HG02678 (cell line): Measurements from ENCODE around the gene ORC4.
"Not testable (repeated sequence)": the region's sequence is repeated elsewhere in the genome, so short reads cannot be mapped to it uniquely, and the experiment has no call there.

Experiments used
- ATAC-seq: cut with Tn5 transposase; IDR thresholded peaks from one replicate; pipeline ENCODE4 v1.9.1; 2021; ENCODE audit warnings: mild to moderate bottlenecking, moderate library complexity; ENCODE audit not compliant: unreplicated experiment

Gene ORC4

GRCh38 chr2:148021059-148021861 is 723 bp upstream of the ORC4 start, which contains the start of gene MBD5:
TSS of gene MBD5 (plus strand) at chr2:148021091.
- ATAC-seq = peak; percentile 39

- no peak for ATAC-seq
These were observed 5.9 kb downstream of the ORC4 start for GRCh38 chr2:148014616-148015015.

GRCh38 chr2:148013876-148014275 is 6.7 kb downstream of the ORC4 start:
- no peak for ATAC-seq

- ATAC-seq = not testable (repeated sequence)
These were observed 12.1 kb downstream of the ORC4 start for GRCh38 chr2:148008411-148008810.

GRCh38 chr2:148007219-148007900 is 13.2 kb downstream of the ORC4 start:
- no peak for ATAC-seq

- ATAC-seq = no peak
These were observed 14.1 kb downstream of the ORC4 start for GRCh38 chr2:148006249-148007007.

GRCh38 chr2:148002420-148002819 is 18.1 kb downstream of the ORC4 start:
- ATAC-seq = not testable (repeated sequence)

GRCh38 chr2:148000095-148000494 is 20.4 kb downstream of the ORC4 start:
- ATAC-seq = no peak

GRCh38 chr2:147999126-147999525 is 21.4 kb downstream of the ORC4 start:
- ATAC-seq = no peak

GRCh38 chr2:147998203-147998602 is 22.3 kb downstream of the ORC4 start:
- ATAC-seq = no peak

- ATAC-seq = no peak
These were observed 23.7 kb downstream of the ORC4 start for GRCh38 chr2:147996828-147997227.

GRCh38 chr2:147994965-147995364 is 25.6 kb downstream of the ORC4 start:
- ATAC-seq = not testable (repeated sequence)

GRCh38 chr2:147989809-147990403 is 30.6 kb downstream of the ORC4 start:
- ATAC-seq = peak; percentile 86

GRCh38 chr2:147989102-147989501 is 31.4 kb downstream of the ORC4 start:
- ATAC-seq = no peak

- ATAC-seq = no peak
These were observed 39.5 kb downstream of the ORC4 start for GRCh38 chr2:147980940-147981528.

GRCh38 chr2:147977679-147978078 is 42.9 kb downstream of the ORC4 start:
- ATAC-seq = no peak

- ATAC-seq = no peak
These were observed 44.4 kb downstream of the ORC4 start for GRCh38 chr2:147976102-147976501.

- no peak for ATAC-seq
These were observed 52.0 kb downstream of the ORC4 start for GRCh38 chr2:147968571-147968970.

- ATAC-seq = no peak
These were observed 68.4 kb downstream of the ORC4 start for GRCh38 chr2:147952118-147952517.

- no peak for ATAC-seq
These were observed 74.9 kb downstream of the ORC4 start for GRCh38 chr2:147945660-147946059.

GRCh38 chr2:147939313-147939712 is 81.2 kb downstream of the ORC4 start:
- no peak for ATAC-seq
